Type B pancreatic cell (in vitro differentiated cells): ENCODE data around the gene ASPDH. TPM values are rescaled to one million over a fixed set of nuclear protein-coding genes. Genes with fewer than 3 reads are reported as not detected.

Experiments used
- DNase-seq: peaks from one replicate; pipeline ENCODE4 v3.0.0; 2021; ENCODE audit warnings: mixed read lengths; ENCODE audit not compliant: unreplicated experiment; ENCODE audit errors: extremely low spot score
- H3K27ac Mint-ChIP-seq: 2 replicates; pipeline ENCODE4 v1.8.0; 2021; ENCODE audit warnings: mild to moderate bottlenecking, mixed read lengths
- H3K27me3 Mint-ChIP-seq: 2 replicates; pipeline ENCODE4 v1.8.0; 2021; ENCODE audit warnings: mixed read lengths
- H3K36me3 Mint-ChIP-seq: 2 replicates; pipeline ENCODE4 v1.8.0; 2021; ENCODE audit warnings: mixed read lengths
- H3K4me1 Mint-ChIP-seq: one replicate; pipeline ENCODE4 v1.8.0; 2021; ENCODE audit warnings: mixed read lengths; ENCODE audit not compliant: unreplicated experiment
- H3K4me3 Mint-ChIP-seq: 2 replicates; pipeline ENCODE4 v1.8.0; 2021; ENCODE audit warnings: mild to moderate bottlenecking, mixed read lengths
- H3K9me3 Mint-ChIP-seq: 2 replicates; pipeline ENCODE4 v1.8.0; 2021; ENCODE audit warnings: mixed read lengths
- CTCF ChIP-seq: fragments of 200-600 bp; sonication (generic); conservative IDR thresholded peaks from 2 replicates; pipeline ENCODE4 v1.5.0; 2021; ENCODE audit warnings: antibody characterized with exemption, mild to moderate bottlenecking
- total RNA-seq: library from RNA; stranded (reverse); gene quantifications from 2 replicates; pipeline ENCODE4 v1.2.1, GENCODE V29; 2021; ENCODE audit warnings: low replicate concordance

The ASPDH gene
- total RNA-seq, 1 donor from 2014 or later = not detected

GRCh38 chr19:50516456-50516855 is 2.7 kb upstream of the ASPDH start:
- H3K36me3 Mint-ChIP-seq = no peaks in the 10 kb centered on the region
- no peak overlapping the region for H3K27ac Mint-ChIP-seq
- DNase-seq = no peak
- no peak overlapping the region for H3K4me3 Mint-ChIP-seq
- H3K27me3 Mint-ChIP-seq = peaks cover under 1% of the 10 kb centered on the region
- TF ChIP-seq CTCF = no peak
- H3K9me3 Mint-ChIP-seq = no peaks in the 10 kb centered on the region
- H3K4me1 Mint-ChIP-seq = peaks cover 4% of the 10 kb centered on the region

- Mint-ChIP-seq H3K36me3 (no peaks in the 10 kb centered on the region), H3K27ac (no peak overlapping the region), H3K4me1 (peaks cover 13% of the 10 kb centered on the region), H3K4me3 (no peak overlapping the region), H3K27me3 (peaks cover 3% of the 10 kb centered on the region), H3K9me3 (no peaks in the 10 kb centered on the region)
- no peak for DNase-seq
- no peak for TF ChIP-seq CTCF
These were observed 1.5 kb upstream of the ASPDH start for GRCh38 chr19:50515168-50515561.

GRCh38 chr19:50514346-50515167 is 844 bp upstream of the ASPDH start:
- no peaks in the 10 kb centered on the region for H3K36me3 Mint-ChIP-seq
- H3K27me3 Mint-ChIP-seq = peaks cover 3% of the 10 kb centered on the region
- H3K27ac Mint-ChIP-seq = no peak overlapping the region
- no peak for TF ChIP-seq CTCF
- no peaks in the 10 kb centered on the region for H3K9me3 Mint-ChIP-seq
- H3K4me3 Mint-ChIP-seq = no peak overlapping the region
- no peak for DNase-seq
- peaks cover 13% of the 10 kb centered on the region for H3K4me1 Mint-ChIP-seq

GRCh38 chr19:50512999-50513745 is 541 bp downstream of the ASPDH start:
- H3K27ac Mint-ChIP-seq = no peak overlapping the region
- DNase-seq = no peak
- peaks cover 18% of the 10 kb centered on the region for H3K4me1 Mint-ChIP-seq
- H3K36me3 Mint-ChIP-seq = no peaks in the 10 kb centered on the region
- TF ChIP-seq CTCF = no peak
- peak overlapping the region; percentile 72 for H3K4me3 Mint-ChIP-seq
- H3K27me3 Mint-ChIP-seq = peaks cover 3% of the 10 kb centered on the region
- no peaks in the 10 kb centered on the region for H3K9me3 Mint-ChIP-seq

- Mint-ChIP-seq H3K4me3 (peak overlapping the region; percentile 96), H3K4me1 (peaks cover 18% of the 10 kb centered on the region), H3K36me3 (no peaks in the 10 kb centered on the region), H3K27ac (no peak overlapping the region), H3K27me3 (peaks cover 3% of the 10 kb centered on the region), H3K9me3 (no peaks in the 10 kb centered on the region)
- TF ChIP-seq CTCF = no peak
- no peak for DNase-seq
These were observed 1.4 kb downstream of the ASPDH start for GRCh38 chr19:50512112-50512998.
